Measurements from ENCODE around the gene CDC42BPA. TPM values are rescaled to one million over a fixed set of nuclear protein-coding genes. Genes with fewer than 3 reads are reported as not detected.

Gene CDC42BPA
- total RNA-seq, 1 experiment from 2014 or later: 46.4 TPM

- Histone ChIP-seq H3K4me3 (no peak overlapping the region), H3K9me3 (replicated peaks) (no peaks in the 10 kb centered on the region), H3K4me1 (replicated peaks) (no peaks in the 10 kb centered on the region), H3K36me3 (peaks cover 19% of the 10 kb centered on the region), H3K27ac (no peak overlapping the region), H3K27me3 (replicated peaks) (no peaks in the 10 kb centered on the region)
- no peak for DNase-seq (ENCODE audit: low read depth in 1 of 2, low spot score in 2 of 2)
Observed at GRCh38 chr1:226994586-226995364, 323.5 kb downstream of the CDC42BPA start.

GRCh38 chr1:226993814-226994585 is 324.3 kb downstream of the CDC42BPA start:
- Histone ChIP-seq H3K9me3 (replicated peaks) (no peaks in the 10 kb centered on the region), H3K4me3 (no peak overlapping the region), H3K27ac (no peak overlapping the region), H3K36me3 (peaks cover 26% of the 10 kb centered on the region), H3K4me1 (replicated peaks) (no peaks in the 10 kb centered on the region), H3K27me3 (replicated peaks) (no peaks in the 10 kb centered on the region)
- no peak for DNase-seq (ENCODE audit: low read depth in 1 of 2, low spot score in 2 of 2)

- Histone ChIP-seq H3K9me3 (replicated peaks) (no peaks in the 10 kb centered on the region), H3K4me3 (no peak overlapping the region), H3K4me1 (replicated peaks) (no peaks in the 10 kb centered on the region), H3K27ac (no peak overlapping the region), H3K36me3 (peaks cover 29% of the 10 kb centered on the region), H3K27me3 (replicated peaks) (no peaks in the 10 kb centered on the region)
- no peak for DNase-seq (ENCODE audit: low read depth in 1 of 2, low spot score in 2 of 2)
Observed at GRCh38 chr1:226991920-226992319, 326.4 kb downstream of the CDC42BPA start.

GRCh38 chr1:226990133-226990716 is 328.1 kb downstream of the CDC42BPA start:
- Histone ChIP-seq H3K9me3 (replicated peaks) (no peaks in the 10 kb centered on the region), H3K27ac (no peak overlapping the region), H3K4me1 (replicated peaks) (no peaks in the 10 kb centered on the region), H3K27me3 (replicated peaks) (no peaks in the 10 kb centered on the region), H3K36me3 (peaks cover 34% of the 10 kb centered on the region), H3K4me3 (no peak overlapping the region)
- no peak for DNase-seq (ENCODE audit: low read depth in 1 of 2, low spot score in 2 of 2)

GRCh38 chr1:226989085-226989920 is 329.0 kb downstream of the CDC42BPA start:
- Histone ChIP-seq H3K36me3 (peaks cover 30% of the 10 kb centered on the region), H3K9me3 (replicated peaks) (no peaks in the 10 kb centered on the region), H3K4me1 (replicated peaks) (no peaks in the 10 kb centered on the region), H3K4me3 (no peak overlapping the region), H3K27me3 (replicated peaks) (no peaks in the 10 kb centered on the region), H3K27ac (no peak overlapping the region)
- no peak for DNase-seq (ENCODE audit: low read depth in 1 of 2, low spot score in 2 of 2)

- H3K27ac ChIP-seq: no peak overlapping the region
Observed at GRCh38 chr1:226988334-226988666, 330.0 kb downstream of the CDC42BPA start.

GRCh38 chr1:226987623-226988333 is 330.5 kb downstream of the CDC42BPA start:
- peaks cover 24% of the 10 kb centered on the region for H3K36me3 ChIP-seq
- H3K4me1 ChIP-seq (replicated peaks): no peaks in the 10 kb centered on the region
- H3K27me3 ChIP-seq (replicated peaks): no peaks in the 10 kb centered on the region
- H3K4me3 ChIP-seq: no peak overlapping the region
- H3K9me3 ChIP-seq (replicated peaks): no peaks in the 10 kb centered on the region
- H3K27ac ChIP-seq: no peak overlapping the region
- no peak for DNase-seq (ENCODE audit: low read depth in 1 of 2, low spot score in 2 of 2)

More at GRCh38 chr1:226988334-226988666, 330.0 kb downstream of the CDC42BPA start:
- Histone ChIP-seq H3K9me3 (replicated peaks) (no peaks in the 10 kb centered on the region), H3K4me3 (no peak overlapping the region), H3K4me1 (replicated peaks) (no peaks in the 10 kb centered on the region), H3K27me3 (replicated peaks) (no peaks in the 10 kb centered on the region), H3K36me3 (peaks cover 24% of the 10 kb centered on the region)
- DNase-seq (ENCODE audit: low read depth in 1 of 2, low spot score in 2 of 2): no peak

GRCh38 chr1:226987179-226987536 is 331.1 kb downstream of the CDC42BPA start:
- no peak for DNase-seq (ENCODE audit: low read depth in 1 of 2, low spot score in 2 of 2)
- no peaks in the 10 kb centered on the region for H3K9me3 ChIP-seq (replicated peaks)
- H3K36me3 ChIP-seq: peaks cover 24% of the 10 kb centered on the region
- H3K4me1 ChIP-seq (replicated peaks): no peaks in the 10 kb centered on the region
- no peak overlapping the region for H3K4me3 ChIP-seq
- no peaks in the 10 kb centered on the region for H3K27me3 ChIP-seq (replicated peaks)
- no peak overlapping the region for H3K27ac ChIP-seq

GRCh38 chr1:226986496-226987178 is 331.7 kb downstream of the CDC42BPA start:
- H3K9me3 ChIP-seq (replicated peaks): no peaks in the 10 kb centered on the region
- H3K27ac ChIP-seq: no peak overlapping the region
- no peak overlapping the region for H3K4me3 ChIP-seq
- no peaks in the 10 kb centered on the region for H3K4me1 ChIP-seq (replicated peaks)
- no peaks in the 10 kb centered on the region for H3K27me3 ChIP-seq (replicated peaks)
- DNase-seq (ENCODE audit: low read depth in 1 of 2, low spot score in 2 of 2): no peak
- H3K36me3 ChIP-seq: peaks cover 24% of the 10 kb centered on the region

GRCh38 chr1:226985839-226986463 is 332.3 kb downstream of the CDC42BPA start:
- Histone ChIP-seq H3K4me3 (no peak overlapping the region), H3K4me1 (replicated peaks) (no peaks in the 10 kb centered on the region), H3K27ac (no peak overlapping the region), H3K9me3 (replicated peaks) (no peaks in the 10 kb centered on the region), H3K27me3 (replicated peaks) (no peaks in the 10 kb centered on the region), H3K36me3 (peaks cover 23% of the 10 kb centered on the region)
- DNase-seq (ENCODE audit: low read depth in 1 of 2, low spot score in 2 of 2): no peak

- Histone ChIP-seq H3K9me3 (replicated peaks) (no peaks in the 10 kb centered on the region), H3K27ac (no peak overlapping the region), H3K27me3 (replicated peaks) (no peaks in the 10 kb centered on the region), H3K36me3 (peaks cover 18% of the 10 kb centered on the region; the same call in 1 of the 2 replicates), H3K4me3 (no peak overlapping the region), H3K4me1 (replicated peaks) (no peaks in the 10 kb centered on the region)
- no peak for DNase-seq (ENCODE audit: low read depth in 1 of 2, low spot score in 2 of 2)
Observed at GRCh38 chr1:226985239-226985838, 333.0 kb downstream of the CDC42BPA start.

Data from SJSA1 (cell line).